Measurements from ENCODE around the gene CALM3.

DNA sequence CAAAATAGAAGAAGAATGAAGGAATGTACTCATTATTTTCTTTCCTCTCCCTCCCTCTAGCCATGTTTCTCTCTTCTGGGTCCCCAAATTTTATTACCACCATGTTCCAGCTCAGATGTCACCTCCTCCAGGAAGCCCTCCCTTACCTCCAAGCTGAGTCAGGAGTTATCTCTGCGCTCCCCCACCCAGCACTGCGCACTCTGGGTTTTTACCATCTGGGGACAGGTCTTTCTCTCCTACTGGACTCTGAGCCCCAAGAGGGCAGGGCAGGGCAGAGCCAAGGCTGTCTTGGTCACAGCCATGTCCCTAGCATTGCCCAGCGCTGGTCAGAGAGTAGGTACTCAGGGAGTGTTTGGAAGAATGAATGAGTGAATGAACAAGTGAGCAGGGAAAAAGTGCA lies 32.0 kb downstream of the CALM3 start:
- TF ChIP-seq CTCF (IDR thresholded peaks at IDR 0.05; ENCODE audit: low read length) (no peak), EZH2 (optimal IDR thresholded peaks at IDR 0.05; ENCODE audit: low read depth, low read length) (no peak)
